H9 (cell line): ENCODE data around the gene SYT9. TPM values are rescaled to one million over a fixed set of nuclear protein-coding genes. Genes with fewer than 3 reads are reported as not detected.

Experiments used
- DNase-seq: peaks from one replicate; pipeline ENCODE4 v3.0.0-alpha.2; 2017
- H2AFZ ChIP-seq: one replicate; pipeline ENCODE4 v1.6.1; 2013; ENCODE audit warnings: mild to moderate bottlenecking, low read length, control low read depth, moderate library complexity
- H2AK5ac ChIP-seq: 2 replicates; pipeline ENCODE4 v1.6.1; 2013; ENCODE audit warnings: low read length, control low read depth, mixed read lengths; ENCODE audit not compliant: insufficient read length
- H2BK120ac ChIP-seq: one replicate; pipeline ENCODE4 v1.6.1; 2013; ENCODE audit warnings: low read depth, mild to moderate bottlenecking, low read length, control low read depth, inconsistent platforms; ENCODE audit not compliant: poor library complexity, severe bottlenecking
- H2BK12ac ChIP-seq: 2 replicates; pipeline ENCODE4 v1.6.1; 2013; ENCODE audit warnings: low read length, control low read depth, mixed read lengths, low read depth; ENCODE audit not compliant: insufficient read length
- H2BK15ac ChIP-seq: 2 replicates; pipeline ENCODE4 v1.6.1; 2013; ENCODE audit warnings: low read depth, low read length, control low read depth
- H2BK20ac ChIP-seq: one replicate; pipeline ENCODE4 v1.6.1; 2013; ENCODE audit warnings: low read depth, mild to moderate bottlenecking, low read length, control low read depth, inconsistent platforms; ENCODE audit not compliant: poor library complexity, severe bottlenecking
- H2BK5ac ChIP-seq: 2 replicates; pipeline ENCODE4 v1.6.1; 2013; ENCODE audit warnings: low read length, control low read depth, mixed read lengths; ENCODE audit not compliant: insufficient read length
- H3K14ac ChIP-seq: 2 replicates; pipeline ENCODE4 v1.6.1; 2013; ENCODE audit warnings: low read length, control low read depth; ENCODE audit not compliant: insufficient read depth
- H3K18ac ChIP-seq: 2 replicates; pipeline ENCODE4 v1.6.1; 2013; ENCODE audit warnings: low read depth, mild to moderate bottlenecking, mixed read lengths, low read length, control low read depth; ENCODE audit not compliant: insufficient read length
- H3K23ac ChIP-seq: 2 replicates; pipeline ENCODE4 v1.6.1; 2013; ENCODE audit warnings: low read length, control low read depth, mixed read lengths, low read depth; ENCODE audit not compliant: insufficient read length
- H3K23me2 ChIP-seq: 2 replicates; pipeline ENCODE4 v1.6.1; 2013; ENCODE audit warnings: low read depth, mild to moderate bottlenecking, mixed read lengths, low read length, control low read depth; ENCODE audit not compliant: insufficient read length, poor library complexity, severe bottlenecking
- H3K27ac ChIP-seq: 2 replicates; pipeline ENCODE4 v1.5.1; 2013; ENCODE audit warnings: low read length, control low read depth, mixed read lengths, low read depth; ENCODE audit not compliant: insufficient read length
- H3K27me3 ChIP-seq: 2 replicates; pipeline ENCODE4 v1.6.1; 2013; ENCODE audit warnings: low read length, control low read depth, inconsistent platforms; ENCODE audit not compliant: insufficient read depth
- H3K4ac ChIP-seq: 2 replicates; pipeline ENCODE4 v1.6.1; 2013; ENCODE audit warnings: low read depth, mild to moderate bottlenecking, control low read depth, inconsistent platforms, low read length, moderate library complexity
- H3K4me1 ChIP-seq: 2 replicates; pipeline ENCODE4 v1.6.1; 2013; ENCODE audit warnings: low read length, control low read depth, inconsistent platforms; ENCODE audit not compliant: insufficient read depth
- H3K4me2 ChIP-seq: 2 replicates; pipeline ENCODE4 v1.6.1; 2013; ENCODE audit warnings: low read length, control low read depth, mixed read lengths; ENCODE audit not compliant: insufficient read length, insufficient read depth
- H3K56ac ChIP-seq: 2 replicates; pipeline ENCODE4 v1.6.1; 2013; ENCODE audit warnings: low read depth, mild to moderate bottlenecking, mixed read lengths, low read length, control low read depth; ENCODE audit not compliant: insufficient read length
- H3K79me1 ChIP-seq: 2 replicates; pipeline ENCODE4 v1.6.1; 2013; ENCODE audit warnings: low read depth, mild to moderate bottlenecking, moderate library complexity, low read length, control low read depth, inconsistent platforms; ENCODE audit not compliant: insufficient read depth, poor library complexity, severe bottlenecking
- H3K79me2 ChIP-seq: 2 replicates; pipeline ENCODE4 v1.6.1; 2013; ENCODE audit warnings: low read length, control low read depth, inconsistent platforms; ENCODE audit not compliant: insufficient read depth
- H3K9ac ChIP-seq: 2 replicates; pipeline ENCODE4 v1.6.1; 2013; ENCODE audit warnings: low read length, control low read depth, mixed read lengths; ENCODE audit not compliant: insufficient read length; ENCODE audit errors: extremely low read depth
- H3K9me3 ChIP-seq: one replicate; pipeline ENCODE4 v1.6.1; 2013; ENCODE audit warnings: low read depth, low read length, inconsistent platforms; ENCODE audit not compliant: control insufficient read depth
- H3T11ph ChIP-seq: one replicate; pipeline ENCODE4 v1.6.1; 2013; ENCODE audit warnings: mild to moderate bottlenecking, low read length, control low read depth, inconsistent platforms
- H4K20me1 ChIP-seq: one replicate; pipeline ENCODE4 v1.6.1; 2013; ENCODE audit not compliant: control insufficient read depth, insufficient read length, insufficient read depth
- H4K5ac ChIP-seq: 2 replicates; pipeline ENCODE4 v1.6.1; 2013; ENCODE audit warnings: low read depth, mild to moderate bottlenecking, mixed read lengths, low read length, control low read depth; ENCODE audit not compliant: insufficient read length
- H4K8ac ChIP-seq: replicated peaks from 2 replicates; pipeline ENCODE4 v1.6.1; 2013; ENCODE audit warnings: low read length, control low read depth, mixed read lengths, low read depth; ENCODE audit not compliant: insufficient read length
- H4K91ac ChIP-seq: 2 replicates; pipeline ENCODE4 v1.6.1; 2013; ENCODE audit warnings: low read depth, mild to moderate bottlenecking, moderate library complexity, mixed read lengths, low read length, control low read depth; ENCODE audit not compliant: insufficient read length
- H3K27ac Mint-ChIP-seq, 3 experiments: 2 replicates in 2 of 3; 3 replicates in 1 of 3; pipeline ENCODE4 v1.8.0; 2020 to 2021; ENCODE audit warnings: mixed read lengths in 3 of 3, mild to moderate bottlenecking in 1 of 3, moderate library complexity in 1 of 3
- H3K27me3 Mint-ChIP-seq: 2 replicates; pipeline ENCODE4 v1.8.0; 2021; ENCODE audit warnings: low read depth, mild to moderate bottlenecking, moderate library complexity, mixed read lengths
- H3K36me3 Mint-ChIP-seq, 3 experiments: 2 replicates in 2 of 3; 3 replicates in 1 of 3; pipeline ENCODE4 v1.8.0; 2020 to 2021; ENCODE audit warnings: low read depth in 3 of 3, mixed read lengths in 3 of 3; ENCODE audit not compliant: insufficient read depth in 1 of 3
- H3K4me1 Mint-ChIP-seq, 2 experiments: 2 replicates each; pipeline ENCODE4 v1.8.0; 2020; ENCODE audit warnings: mixed read lengths in 2 of 2
- H3K4me3 Mint-ChIP-seq, 2 experiments: 2 replicates in 1 of 2; 3 replicates in 1 of 2; pipeline ENCODE4 v1.8.0; 2020 to 2021; ENCODE audit warnings: mild to moderate bottlenecking in 2 of 2, mixed read lengths in 2 of 2, moderate library complexity in 1 of 2
- H3K9me3 Mint-ChIP-seq, 2 experiments: 2 replicates in 1 of 2; 3 replicates in 1 of 2; pipeline ENCODE4 v1.8.0; 2020; ENCODE audit warnings: mild to moderate bottlenecking in 2 of 2, mixed read lengths in 2 of 2, moderate library complexity in 1 of 2
- CTCF ChIP-seq: fragments of 200-600 bp; sonication (generic); conservative IDR thresholded peaks from 3 replicates; pipeline ENCODE4 v1.8.0; 2021; ENCODE audit warnings: antibody characterized with exemption, mild to moderate bottlenecking
- WGBS: extraction: QIAGEN DNeasy Blood & Tissue Kit; methylation state at CpG from one replicate; pipeline ENCODE4 v1.1.7; 2013; ENCODE audit warnings: missing lambda C conversion rate, low lambda C conversion rate, mixed read lengths; ENCODE audit not compliant: insufficient read length; ENCODE audit errors: extremely low coverage; 5-methylcytosine and 5-hydroxymethylcytosine counted together
- total RNA-seq: library from RNA; stranded (reverse); gene quantifications from 2 replicates; pipeline ENCODE4 v1.2.1, GENCODE V29; 2021

Gene SYT9
- total RNA-seq, 1 experiment from 2014 or later: 0.63 TPM

GRCh38 chr11:7427733-7428132, 176.0 kb downstream of the SYT9 start:
- Histone ChIP-seq H3K9me3 (no peaks in the 10 kb centered on the region), H2BK5ac (no peak overlapping the region), H3K27me3 (no peaks in the 10 kb centered on the region), H3K9ac (no peak overlapping the region), H4K20me1 (no peaks in the 10 kb centered on the region), H4K91ac (no peak overlapping the region), H2BK120ac (no peak overlapping the region), H4K8ac (no peak overlapping the region), H3K18ac (no peak overlapping the region), H3K56ac (no peak overlapping the region), H3K79me2 (no peaks in the 10 kb centered on the region), H2BK15ac (no peak overlapping the region), H3K14ac (no peak overlapping the region), H2AK5ac (no peak overlapping the region), H3K27ac (no peak overlapping the region), H3K23me2 (no peaks in the 10 kb centered on the region), H3K4ac (no peak overlapping the region), H3T11ph (no peak overlapping the region), H3K23ac (no peak overlapping the region), H3K79me1 (no peaks in the 10 kb centered on the region), H2BK12ac (no peak overlapping the region), H4K5ac (no peak overlapping the region), H3K4me2 (no peak overlapping the region), H2AFZ (no peak overlapping the region), H2BK20ac (no peak overlapping the region), H3K4me1 (no peaks in the 10 kb centered on the region)
- DNase-seq: no peak
- Mint-ChIP-seq H3K4me3 (no peak overlapping the region), H3K27me3 (no peaks in the 10 kb centered on the region), H3K4me1 (no peaks in the 10 kb centered on the region), H3K27ac (no peak overlapping the region), H3K36me3 (no peaks in the 10 kb centered on the region), H3K9me3 (no peaks in the 10 kb centered on the region)
- no CpG with 5 or more reads among the region's 3 CpGs for WGBS
- no peak for TF ChIP-seq CTCF
